GM18873 (cell line): ENCODE results near the gene RNF150.
"Not testable (repeated sequence)": the region's sequence is repeated elsewhere in the genome, so short reads cannot be mapped to it uniquely, and the experiment has no call there.

ENCODE experiments used
- ATAC-seq: cut with Tn5 transposase; IDR thresholded peaks from one replicate; pipeline ENCODE4 v1.9.1; 2021; ENCODE audit warnings: mild to moderate bottlenecking, moderate library complexity, moderate number of reproducible peaks; ENCODE audit not compliant: unreplicated experiment, low FRiP score

RNF150 gene

GRCh38 chr4:140841186-140841585 lies 292.1 kb downstream of the RNF150 start:
- no peak for ATAC-seq

GRCh38 chr4:140839888-140840790 lies 293.1 kb downstream of the RNF150 start:
- no peak for ATAC-seq

- no peak for ATAC-seq
Measured at GRCh38 chr4:140839406-140839805, 293.9 kb downstream of the RNF150 start.

- no peak for ATAC-seq
Measured at GRCh38 chr4:140837736-140838135, 295.5 kb downstream of the RNF150 start.

- ATAC-seq = no peak
Measured at GRCh38 chr4:140834839-140835495, 298.3 kb downstream of the RNF150 start.

DNA sequence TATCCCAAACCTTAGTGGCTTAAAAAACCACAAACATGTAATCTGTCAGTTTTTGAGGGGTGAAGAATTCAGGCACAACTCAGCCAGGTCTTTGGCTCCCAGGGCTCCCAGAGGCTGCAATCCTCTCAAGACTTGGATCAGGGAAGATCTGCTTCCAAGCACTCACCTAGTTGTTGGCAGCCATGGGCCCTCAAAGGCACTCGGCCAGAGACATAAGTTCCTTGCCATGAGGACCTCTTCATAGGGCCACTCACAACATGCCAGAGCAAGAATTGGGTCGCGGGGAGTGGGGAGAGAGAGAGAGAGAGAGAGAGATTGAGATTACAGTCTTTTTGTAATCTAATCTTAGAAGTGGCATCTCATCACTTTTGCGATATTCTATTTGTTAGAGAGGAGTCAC lies 300.0 kb downstream of the RNF150 start:
- ATAC-seq = no peak

DNA sequence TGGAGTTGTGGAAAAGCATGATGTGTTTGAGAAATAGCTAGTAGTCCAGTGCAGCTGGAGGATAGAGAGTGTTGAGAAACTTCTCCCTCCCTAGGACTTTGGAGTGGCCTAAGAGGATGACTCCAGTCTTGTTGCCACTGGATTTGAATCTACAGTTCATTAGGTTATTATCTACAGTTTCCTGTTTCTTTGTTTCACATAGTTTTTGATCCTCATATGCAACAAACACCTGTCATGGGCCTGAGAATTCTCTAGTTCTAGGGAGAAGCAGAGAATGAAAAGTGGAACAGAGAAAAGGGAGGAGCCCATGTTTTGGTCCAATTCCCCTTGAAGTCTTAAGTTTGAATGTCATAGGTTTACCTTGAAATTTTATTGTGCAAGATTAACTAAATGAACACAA lies 303.4 kb downstream of the RNF150 start:
- peak; percentile 70 for ATAC-seq

DNA sequence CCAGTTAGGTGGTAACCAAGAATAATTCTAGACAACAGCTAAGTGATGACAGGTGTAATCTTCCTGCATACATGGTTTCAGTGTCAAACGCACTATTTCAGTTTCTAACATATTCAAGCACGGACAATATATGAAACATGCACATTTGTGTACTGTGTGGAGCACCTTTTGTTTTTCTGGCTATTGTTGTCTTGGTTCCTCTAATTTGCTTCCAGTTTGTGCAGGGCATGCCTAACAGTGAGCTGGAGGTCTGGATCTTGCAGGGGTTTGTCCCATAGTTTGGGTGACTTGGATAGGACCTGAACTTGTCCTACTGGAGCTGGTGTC lies 306.6 kb downstream of the RNF150 start:
- no peak for ATAC-seq

GRCh38 chr4:140820520-140820919 lies 312.7 kb downstream of the RNF150 start:
- ATAC-seq = not testable (repeated sequence)

- ATAC-seq = no peak
Measured at GRCh38 chr4:140819610-140820009, 313.7 kb downstream of the RNF150 start.

GRCh38 chr4:140818433-140818832 lies 314.8 kb downstream of the RNF150 start:
- ATAC-seq = no peak

GRCh38 chr4:140816806-140817510 lies 316.3 kb downstream of the RNF150 start:
- no peak for ATAC-seq

DNA sequence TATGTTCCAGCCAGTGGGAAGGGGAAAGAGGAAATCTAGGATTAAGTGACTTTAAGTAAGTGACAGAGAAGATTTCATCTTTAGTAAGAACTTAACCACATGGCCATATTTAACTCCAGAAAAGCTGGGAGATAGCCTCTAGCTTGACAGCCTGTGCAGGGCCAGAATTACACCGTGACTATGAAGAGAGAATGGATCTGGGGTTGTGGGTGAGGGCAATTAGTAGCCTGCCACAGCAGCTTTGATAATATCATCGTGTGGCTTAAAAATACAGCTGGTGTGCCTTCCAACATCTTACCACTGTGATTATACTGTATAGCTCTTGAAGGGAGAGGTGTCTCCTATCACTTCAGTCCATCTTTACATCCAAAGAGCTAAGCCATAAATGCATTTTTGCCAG lies 319.5 kb downstream of the RNF150 start:
- ATAC-seq = no peak

- no peak for ATAC-seq
Measured at GRCh38 chr4:140812916-140813315, 320.4 kb downstream of the RNF150 start.

DNA sequence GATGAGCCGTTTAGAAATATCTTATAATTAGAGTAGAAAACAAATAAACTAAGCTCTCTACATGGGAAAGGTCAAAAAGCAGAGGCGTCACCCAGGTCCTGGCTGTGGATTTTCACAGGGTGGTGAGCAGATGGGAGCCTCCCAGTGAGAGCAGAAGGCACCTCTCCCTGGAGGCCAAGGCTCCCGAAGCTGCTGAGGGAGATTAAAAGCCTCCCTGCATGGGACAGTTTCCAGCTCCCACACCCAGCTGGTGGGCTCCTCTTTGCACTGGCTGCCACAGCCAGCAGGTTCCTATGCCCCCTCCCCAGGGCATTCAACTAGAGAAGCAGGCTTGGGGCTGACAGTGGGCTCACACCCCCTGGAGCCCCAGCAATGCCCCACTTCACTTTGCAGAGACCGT lies 321.8 kb downstream of the RNF150 start:
- ATAC-seq = no peak

GRCh38 chr4:140810591-140811169 lies 322.6 kb downstream of the RNF150 start:
- not testable (repeated sequence) for ATAC-seq
